GM19240 (cell line): ENCODE data around the gene IP6K1.
"Not testable (repeated sequence)": the region's sequence is repeated elsewhere in the genome, so short reads cannot be mapped to it uniquely, and the experiment has no call there.

Experiments used
- DNase-seq: peaks from one replicate; pipeline ENCODE4 v3.0.0; 2011; ENCODE audit warnings: low spot score; ENCODE audit not compliant: insufficient read length

IP6K1 gene

DNA sequence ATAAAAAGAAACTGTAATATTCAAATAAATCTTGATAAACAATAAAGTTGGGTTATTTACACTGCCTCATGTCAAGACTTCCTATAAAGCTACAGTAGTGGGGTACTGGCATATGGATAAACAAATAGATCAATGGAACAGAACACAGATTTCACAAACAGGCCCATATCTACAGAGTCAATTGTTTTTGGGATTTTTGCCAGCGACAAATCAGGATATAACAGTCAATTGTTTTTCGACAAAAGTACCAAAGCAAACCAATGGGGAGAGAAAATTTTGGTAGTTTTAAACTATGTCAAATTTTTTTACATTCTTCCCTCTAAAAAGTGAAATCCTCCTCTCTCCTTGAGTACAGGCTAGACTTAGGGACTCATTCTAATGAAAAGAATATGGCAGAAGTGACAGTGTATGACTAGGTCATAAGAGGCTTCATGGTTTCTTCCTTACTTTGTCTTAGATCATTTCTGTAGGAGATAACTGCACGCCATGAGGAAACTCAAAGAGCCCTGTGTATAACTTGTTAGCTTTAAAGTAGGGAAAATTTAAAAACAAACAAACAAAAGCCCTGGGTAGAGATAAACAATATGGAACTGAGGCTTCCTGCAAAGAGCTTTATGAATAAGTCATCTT is 16.9 kb downstream of the IP6K1 start:
- DNase-seq, result no peak

DNA sequence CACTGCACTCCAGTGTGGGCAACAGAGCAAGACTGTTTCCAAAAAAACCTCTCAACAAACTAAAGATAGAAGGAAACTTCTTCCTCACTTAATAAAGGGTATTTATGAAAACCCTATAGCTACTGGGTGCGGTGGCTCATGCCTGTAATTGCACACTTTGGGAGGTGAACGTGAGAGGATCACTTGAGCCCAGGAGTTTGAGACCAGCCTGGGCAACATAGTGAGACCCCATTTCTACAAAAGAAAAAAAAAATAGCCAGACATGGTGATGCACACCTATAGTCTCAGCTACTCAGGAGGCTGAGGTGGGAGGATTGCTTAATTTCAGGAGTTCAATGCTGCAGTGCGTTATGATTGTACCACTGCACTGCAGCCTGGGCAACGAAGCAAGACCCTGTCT is 22.4 kb downstream of the IP6K1 start:
- DNase-seq, result no peak

DNA sequence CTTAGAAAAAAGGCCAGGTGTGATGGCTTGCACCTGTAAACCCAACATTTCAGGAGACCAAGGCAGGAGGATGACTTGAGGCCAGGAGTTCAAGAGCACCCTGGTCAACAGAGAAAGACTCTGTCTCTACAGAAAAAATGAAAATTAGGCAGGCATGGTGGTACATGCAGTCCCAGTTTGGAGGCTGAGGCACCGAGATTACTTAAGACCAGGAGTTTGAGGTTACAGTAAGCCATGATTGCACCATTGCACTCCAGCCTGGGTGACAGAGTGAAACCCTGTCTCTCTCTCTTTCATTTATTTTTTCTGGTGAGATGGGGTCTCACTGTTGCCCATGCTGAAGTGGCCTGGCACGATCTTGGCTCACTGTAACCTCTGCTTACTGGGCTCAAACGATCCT is 24.7 kb downstream of the IP6K1 start:
- no peak for DNase-seq

DNA sequence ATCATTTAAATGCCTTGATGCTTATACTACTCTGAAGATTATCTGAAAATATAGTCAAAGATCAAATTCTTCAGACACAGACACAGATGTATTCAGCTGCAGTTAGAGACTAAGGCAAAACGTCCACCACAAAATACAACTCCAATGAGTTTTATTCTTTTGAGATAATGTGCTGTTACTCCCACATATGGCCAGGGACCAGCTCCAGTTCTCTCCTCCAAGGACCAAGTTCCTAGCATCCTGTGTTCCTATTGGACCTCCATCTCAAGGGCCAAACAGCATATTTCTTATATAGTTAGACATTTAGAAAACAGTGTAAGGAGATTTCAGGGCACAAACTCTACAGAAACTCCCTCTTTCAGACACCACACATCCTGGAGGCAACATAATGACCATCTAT is 27.1 kb downstream of the IP6K1 start:
- no peak for DNase-seq

DNA sequence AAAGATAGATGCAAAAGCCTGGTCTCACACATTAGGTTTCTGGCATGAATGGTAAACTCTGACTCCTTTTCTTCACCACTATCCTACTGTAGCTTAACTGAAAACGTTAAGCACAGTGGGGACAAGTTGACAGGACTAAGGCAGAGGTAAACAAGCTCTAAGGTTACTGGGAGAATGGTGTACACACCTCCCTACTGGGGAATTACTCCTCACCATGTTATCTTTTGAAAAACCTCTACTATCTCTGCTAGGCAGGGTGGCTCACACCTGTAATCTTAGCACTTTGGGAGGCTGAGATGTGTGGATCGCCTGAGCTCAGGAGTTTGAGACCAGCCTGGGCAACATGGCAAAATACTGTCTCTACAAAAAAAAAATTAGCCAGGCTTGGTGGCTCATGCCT is 29.1 kb downstream of the IP6K1 start:
- no peak for DNase-seq

DNA sequence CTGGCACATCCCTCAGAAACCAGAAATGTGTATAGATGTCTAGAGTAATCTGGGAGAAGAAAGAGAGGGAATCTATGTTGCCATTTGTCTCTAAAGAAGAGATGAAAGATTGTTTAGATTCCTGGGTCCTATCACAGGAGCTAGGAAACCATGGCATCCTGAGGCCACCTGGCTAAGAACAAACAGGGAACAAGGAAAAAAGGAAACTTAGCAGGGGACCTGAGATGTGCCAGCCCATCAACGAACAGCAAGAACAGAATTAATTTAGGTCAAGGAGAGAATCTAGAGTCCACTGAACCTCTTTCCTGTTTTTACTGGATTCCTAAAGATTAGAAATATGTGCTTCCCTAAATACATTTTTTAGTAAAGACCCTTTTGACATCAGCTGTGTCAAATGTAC is 30.3 kb downstream of the IP6K1 start:
- no peak for DNase-seq

DNA sequence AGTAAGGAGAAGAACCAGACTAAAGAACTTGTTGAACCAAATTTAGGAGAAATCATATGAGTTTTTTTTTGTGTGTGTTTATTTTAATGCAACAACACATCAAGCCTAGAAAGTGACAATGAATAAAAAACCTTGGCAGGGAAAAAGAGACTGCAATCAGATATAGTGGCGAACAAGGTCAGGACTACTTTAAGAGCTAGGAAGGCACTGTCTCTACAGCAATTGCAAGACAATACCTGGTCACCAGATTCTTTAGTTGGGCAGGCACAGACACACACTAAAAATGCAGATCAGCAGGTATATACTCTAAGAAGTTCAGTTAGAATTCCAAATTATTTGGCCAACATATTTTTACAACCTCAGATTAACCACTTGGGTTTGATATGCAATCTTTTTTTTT is 31.8 kb downstream of the IP6K1 start:
- DNase-seq, result no peak

DNA sequence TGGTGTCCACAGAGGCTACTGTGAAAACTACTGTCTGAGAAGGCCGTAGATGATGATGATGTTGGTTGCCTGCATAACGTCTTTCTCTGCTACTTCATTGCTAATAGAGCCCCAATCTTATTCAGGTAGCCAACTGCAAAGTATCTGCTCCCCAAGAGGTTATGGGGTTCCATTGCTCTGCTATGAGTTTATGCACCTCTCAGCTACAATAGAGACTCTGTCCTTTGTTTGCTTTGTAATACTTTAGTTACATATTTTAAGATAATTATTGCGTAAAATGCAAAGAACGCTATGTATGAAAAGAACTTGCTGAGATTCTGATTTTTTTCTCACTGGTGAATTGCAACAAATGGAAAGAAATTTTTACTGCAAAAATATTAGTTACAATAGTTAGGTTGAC is 34.8 kb downstream of the IP6K1 start:
- no peak for DNase-seq

DNA sequence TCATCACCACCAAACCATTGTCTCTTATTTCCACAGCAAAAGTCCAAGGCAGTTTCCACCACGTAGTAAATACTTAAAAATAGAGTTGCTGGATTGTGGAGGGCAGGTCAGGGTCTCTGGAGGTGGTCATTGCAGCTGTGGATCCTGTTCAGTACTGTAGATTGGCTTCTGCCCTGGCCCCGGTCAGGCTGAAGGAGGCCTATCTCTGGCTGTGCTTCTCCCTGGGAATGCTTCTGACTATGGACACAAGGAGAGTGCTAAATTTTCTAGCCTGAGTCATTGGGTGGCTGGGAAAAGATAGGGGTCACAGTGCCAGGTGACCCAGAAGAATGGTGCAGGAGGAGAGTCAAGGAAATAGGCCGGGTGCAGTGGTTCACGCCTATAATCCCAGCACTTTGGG is 36.3 kb downstream of the IP6K1 start:
- no peak for DNase-seq

DNA sequence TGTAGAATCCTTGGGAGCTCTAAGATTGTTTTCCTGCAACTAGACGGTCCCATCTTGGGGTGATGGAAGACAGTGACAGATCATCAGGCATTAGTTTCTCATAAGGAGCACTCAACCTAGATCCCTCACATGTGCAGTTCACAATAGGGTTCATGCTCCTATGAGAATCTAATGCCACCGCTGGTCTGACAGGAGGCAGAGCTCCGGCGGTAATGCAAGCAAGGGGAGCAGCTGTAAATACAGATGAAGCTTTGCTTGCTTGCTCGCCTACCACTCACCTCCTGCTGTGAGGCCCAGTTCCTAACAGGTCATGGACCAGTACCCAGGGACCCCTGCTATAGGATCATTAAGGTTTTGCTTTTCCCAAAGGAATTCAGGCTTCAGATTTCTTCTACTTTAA is 37.5 kb downstream of the IP6K1 start:
- not testable (repeated sequence) for DNase-seq

DNA sequence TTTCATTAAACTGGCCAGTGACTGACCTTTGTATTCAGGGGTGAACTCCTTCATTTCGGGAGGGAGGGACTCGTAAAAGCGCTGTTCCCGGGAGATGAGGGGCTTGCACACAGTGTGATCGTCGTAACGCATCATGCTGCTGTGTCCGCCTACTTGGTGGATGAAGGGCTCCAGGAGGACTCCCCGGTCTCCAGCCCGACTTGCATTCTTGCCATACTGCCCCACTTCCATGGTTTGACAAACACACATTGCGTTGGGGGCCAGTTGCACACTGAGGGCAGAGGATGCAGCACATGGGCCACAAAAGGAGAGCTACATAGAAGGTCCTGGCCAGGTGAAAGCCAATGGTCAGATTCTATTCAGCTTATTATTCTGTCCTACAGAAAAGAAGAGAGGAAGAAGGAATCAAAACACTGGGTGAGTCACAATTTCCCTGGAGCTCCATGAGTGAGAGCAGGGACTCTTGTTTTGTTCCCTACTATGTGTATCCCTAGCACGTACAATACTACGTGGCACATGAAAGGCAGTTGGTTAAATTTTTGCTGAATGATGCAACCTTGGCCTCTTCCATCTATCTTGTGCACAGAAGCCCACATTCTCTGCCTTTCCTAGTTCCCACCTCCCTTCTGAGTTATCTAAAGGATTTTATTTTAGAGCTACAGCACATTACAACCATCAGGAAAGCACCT is 38.4 kb downstream of the IP6K1 start:
- DNase-seq, result no peak

DNA sequence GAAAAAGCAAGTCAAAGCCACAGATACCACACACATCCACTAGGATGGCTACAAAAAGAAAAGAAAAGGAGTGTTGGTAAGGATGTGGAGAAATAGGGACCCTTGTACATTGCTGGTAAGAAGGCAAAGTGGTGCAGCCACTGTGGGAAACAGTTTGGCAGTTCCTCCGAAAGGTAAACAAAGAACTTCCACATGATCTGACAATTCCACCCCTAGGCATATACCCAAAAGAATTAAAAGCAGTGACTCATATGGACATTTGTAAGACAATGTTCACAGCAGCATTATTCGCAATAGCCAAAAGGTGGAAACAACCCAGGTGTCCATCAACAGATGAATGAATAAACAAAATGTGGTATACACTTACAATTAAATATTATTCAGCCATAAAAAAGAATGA is 40.4 kb downstream of the IP6K1 start:
- DNase-seq, result no peak

DNA sequence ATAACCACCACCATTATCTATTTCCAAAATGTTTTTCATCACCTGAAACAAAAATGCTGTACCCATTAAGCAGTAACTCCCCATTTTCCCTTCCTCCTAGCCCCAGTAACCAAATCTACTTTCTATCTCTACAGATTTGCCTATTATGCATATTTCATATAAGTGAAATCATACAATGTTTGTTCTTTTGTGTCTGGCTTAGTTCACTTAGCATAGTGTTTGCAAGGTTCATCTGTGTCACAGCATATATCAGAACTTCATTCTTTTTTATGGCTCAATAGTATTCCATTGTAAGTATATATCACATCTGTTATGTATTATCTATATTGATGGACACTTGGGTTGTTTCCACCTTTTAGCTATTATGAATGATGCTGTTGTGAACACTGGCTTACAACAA is 45.9 kb downstream of the IP6K1 start:
- no peak for DNase-seq

DNA sequence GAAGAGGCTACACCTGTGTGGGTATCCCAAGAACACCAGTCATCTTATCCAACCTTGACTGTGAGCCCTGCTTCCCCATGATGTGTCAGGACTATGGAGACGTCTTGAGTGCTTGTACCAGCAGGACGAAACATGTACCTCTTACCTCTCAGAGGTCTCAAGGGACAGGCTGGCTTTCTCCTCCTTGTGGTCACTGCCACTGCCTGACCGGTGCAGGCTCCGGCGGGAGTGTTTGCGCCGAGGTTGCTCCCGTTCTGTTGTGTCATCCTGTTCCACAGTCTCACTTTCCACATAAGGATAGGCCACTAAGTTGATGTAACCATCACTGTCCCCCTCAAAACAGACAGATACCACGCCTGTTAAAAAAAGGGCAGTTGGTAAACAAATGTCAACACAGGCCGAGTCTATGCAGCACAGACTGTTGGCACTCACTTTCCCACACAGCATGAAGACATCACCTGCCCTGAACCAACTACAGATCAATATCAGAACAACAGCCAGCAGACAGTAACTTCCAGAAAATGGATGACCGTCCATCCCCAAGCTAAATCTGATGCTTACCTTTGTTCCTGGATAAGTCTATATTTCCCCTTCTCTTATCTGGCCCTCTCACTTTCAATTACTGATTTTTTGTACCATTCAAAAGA is 48.2 kb downstream of the IP6K1 start:
- DNase-seq, result no peak

DNA sequence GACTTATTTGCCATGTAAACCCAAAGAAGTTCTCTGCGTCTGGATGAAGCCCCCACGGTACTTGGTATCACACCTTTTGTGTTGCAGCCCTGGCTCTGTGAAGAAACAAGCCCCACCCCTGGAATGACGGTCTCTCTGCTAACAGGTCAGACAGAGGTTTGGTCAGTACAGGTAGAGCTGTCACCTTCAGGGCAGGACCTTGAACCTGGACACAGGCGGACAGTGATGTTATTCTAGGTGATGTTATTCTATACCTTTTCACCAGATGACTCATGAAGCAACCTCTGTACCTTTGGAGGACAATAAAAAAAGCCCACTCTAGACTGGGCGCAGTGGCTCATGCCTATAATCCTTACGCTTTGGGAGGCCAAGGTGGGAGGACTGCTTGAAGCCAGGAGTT is 51.6 kb downstream of the IP6K1 start:
- DNase-seq, result no peak

DNA sequence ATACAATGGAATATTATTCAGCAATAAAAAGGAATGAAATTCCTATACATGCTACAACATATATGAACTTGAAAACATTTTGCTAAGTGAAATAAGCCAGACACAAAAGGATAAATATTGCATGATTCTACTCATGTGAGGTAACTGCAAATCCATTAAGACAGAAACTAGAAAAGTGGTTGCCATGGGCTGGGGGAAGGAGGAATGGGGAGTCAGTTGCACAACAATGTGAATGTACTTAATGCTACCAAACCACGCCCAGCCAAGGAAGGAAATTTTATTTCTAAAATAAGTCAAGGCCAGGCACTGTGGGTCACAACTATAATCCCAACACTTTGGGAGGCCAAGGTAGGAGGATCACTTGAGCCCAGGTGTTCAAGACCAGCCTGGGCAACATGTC is 52.8 kb downstream of the IP6K1 start:
- no peak for DNase-seq

DNA sequence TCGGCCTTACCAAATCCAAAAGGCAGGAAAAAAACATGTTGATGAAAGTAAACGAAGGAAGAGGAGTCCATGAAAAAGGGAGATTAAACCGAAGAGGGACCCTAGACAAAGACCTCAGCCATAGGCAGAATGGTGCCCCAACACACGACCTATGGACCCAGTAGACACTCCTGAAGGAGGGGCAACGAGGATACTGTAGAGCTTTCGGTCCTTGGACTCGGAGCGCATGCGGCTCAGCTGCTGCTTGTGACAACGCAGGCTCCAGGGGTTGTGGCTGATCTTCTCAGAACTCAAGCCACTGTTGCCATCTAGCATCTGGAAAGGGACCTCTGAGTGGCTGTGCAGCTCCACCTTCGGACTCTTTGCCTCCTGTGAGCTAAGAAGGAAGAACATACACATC is 53.7 kb downstream of the IP6K1 start:
- no peak for DNase-seq

DNA sequence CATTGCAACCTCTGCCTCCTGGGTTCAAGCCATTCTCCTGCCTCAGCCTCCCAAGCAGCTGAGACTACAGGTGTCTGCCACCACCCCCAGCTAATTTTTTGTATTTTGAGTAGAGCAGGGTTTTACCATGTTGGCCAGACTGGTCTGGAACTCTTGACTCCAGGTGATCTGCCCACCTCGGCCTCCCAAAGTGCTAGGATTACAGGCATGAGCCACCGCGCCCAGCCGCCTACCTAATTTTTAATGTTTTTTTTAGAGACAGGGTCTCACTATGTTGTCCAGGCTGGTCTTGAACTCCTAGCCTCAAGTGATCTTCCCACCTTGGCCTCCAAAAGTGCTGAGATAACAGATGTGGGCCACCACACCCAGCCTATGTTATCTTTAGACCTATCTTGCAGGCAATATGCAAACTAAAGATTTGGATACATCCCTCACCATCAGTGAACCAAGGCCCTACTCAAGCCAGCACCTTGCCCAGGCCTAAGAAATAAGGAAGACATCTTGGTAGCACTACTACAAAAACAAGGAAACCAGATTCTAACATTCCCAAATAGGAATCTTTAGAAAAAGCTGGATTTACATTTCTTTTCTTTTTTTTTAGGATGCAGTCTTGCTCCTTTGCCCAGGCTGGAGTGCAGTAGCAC is 56.3 kb downstream of the IP6K1 start:
- no peak for DNase-seq

DNA sequence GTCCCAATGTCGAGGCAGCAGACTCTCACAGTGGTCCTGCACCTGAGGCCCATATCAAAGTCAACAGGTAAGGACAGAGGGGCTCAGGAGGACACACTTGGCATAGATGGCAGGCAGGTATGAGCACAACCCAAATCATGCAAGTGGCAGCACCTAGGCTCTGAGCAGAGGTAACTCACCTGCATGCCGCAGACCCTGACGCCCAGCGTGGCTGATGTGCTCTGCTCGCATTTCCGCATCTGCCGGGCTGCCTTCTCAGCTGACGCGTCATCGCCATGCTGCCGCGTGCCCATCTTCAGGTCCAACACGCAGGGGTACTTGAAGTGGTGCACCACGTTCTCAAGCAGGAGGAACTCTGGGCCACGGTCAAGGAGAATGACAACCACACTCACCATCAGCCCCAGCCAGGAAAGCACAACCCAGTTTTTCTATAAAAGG is 58.4 kb downstream of the IP6K1 start:
- DNase-seq, result no peak

DNA sequence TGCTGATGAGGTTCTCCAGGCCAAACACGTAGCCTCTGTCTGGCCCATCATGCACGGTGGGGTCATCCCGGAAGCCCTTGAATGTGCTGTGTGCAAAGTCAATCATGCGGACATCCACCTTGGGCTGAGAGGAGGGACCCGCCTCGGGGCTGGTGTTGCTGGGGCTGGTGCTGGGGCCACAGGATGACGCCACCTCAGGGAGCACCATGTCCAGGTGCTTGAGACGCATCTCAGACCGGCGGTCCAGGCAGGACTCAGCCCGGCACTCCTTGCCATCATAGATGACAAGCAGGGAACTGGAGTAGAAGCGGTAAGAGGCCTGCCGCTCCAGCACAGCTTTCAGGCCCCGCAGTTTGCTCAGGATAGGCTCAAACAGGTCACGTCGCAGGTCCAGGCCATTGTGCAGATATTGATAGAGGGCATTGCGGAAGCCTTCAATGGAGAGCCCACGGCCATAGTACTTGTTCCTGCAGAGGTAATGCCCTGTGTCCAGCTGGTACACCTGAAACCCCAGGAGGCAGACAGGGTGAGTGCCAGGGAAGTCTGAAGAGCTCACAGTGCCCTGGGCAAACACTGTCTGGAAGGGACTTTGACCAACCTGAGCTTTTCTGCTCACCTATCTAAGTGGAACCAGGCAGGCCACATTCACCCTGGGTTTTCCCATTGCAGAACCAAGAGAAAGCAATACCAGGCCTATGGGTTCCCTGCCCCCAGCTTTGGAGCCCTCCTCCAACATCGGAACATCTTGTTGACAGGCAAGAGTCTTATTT is 59.0 kb downstream of the IP6K1 start:
- no peak for DNase-seq

DNA sequence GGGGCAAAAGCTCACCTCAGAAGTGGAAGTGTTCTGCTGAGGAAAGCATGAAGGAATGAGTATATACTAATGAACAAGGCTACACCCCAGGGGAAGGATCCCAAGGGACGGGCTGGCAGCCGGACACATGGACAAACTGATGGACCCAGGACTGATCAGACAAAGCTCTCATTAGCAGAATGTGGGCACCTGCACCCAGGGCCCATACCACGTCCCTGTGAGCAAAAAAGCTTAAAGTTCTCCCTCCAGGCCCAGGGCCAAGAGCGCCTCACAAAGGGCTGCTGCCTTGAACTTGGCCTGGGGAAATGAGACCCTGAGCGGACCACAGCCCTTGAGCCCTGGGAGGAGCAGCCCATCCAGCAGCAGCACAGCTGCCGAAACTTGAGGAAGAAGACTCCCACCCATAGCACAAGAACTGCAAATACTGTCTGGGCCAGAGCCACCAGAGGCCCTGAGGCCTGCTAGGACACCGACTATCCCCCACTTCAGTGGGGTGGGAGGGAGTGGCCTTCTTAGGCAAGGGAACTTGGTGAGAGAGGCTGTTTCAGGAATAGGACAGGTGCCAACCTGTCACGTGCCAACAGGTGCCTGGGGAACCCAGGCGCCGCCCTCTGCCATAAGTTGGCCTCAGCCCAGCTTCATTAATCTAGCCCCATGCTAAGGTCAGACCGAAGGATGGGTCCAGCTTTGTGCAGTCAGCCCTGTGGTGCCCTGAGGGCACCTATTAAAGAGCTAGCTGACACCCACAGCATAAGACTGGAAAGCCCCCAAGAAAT is 60.2 kb downstream of the IP6K1 start:
- no peak for DNase-seq
